Measurements from ENCODE around the gene FOXP1.

FOXP1 gene

DNA sequence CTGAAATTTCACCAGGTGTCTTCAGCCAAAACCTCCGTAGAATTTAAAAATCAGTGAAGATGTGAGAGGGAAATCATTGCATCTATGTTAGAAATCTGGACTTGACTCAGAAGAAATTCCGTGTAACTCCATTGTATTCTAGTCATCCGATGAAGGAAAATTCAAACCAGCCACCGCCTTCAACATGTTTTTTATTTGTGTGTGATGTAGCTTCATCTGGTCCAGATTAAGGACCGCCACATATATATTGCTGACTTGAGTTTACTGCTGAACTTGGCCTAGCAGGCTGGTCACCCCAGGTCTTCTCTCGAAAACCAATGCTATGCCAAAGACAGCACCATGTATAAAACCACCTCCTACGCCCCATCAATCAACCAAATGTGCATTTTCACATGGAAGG is 120.9 kb downstream of the FOXP1 start:
- H3K4me3 ChIP-seq (replicated peaks in 1 of 2; ENCODE audit: low read depth in 2 of 2, low read length in 2 of 2), result no peak overlapping the region
- no peak for DNase-seq (ENCODE audit: low read depth in 2 of 2)
- TF ChIP-seq, protein P1, sequence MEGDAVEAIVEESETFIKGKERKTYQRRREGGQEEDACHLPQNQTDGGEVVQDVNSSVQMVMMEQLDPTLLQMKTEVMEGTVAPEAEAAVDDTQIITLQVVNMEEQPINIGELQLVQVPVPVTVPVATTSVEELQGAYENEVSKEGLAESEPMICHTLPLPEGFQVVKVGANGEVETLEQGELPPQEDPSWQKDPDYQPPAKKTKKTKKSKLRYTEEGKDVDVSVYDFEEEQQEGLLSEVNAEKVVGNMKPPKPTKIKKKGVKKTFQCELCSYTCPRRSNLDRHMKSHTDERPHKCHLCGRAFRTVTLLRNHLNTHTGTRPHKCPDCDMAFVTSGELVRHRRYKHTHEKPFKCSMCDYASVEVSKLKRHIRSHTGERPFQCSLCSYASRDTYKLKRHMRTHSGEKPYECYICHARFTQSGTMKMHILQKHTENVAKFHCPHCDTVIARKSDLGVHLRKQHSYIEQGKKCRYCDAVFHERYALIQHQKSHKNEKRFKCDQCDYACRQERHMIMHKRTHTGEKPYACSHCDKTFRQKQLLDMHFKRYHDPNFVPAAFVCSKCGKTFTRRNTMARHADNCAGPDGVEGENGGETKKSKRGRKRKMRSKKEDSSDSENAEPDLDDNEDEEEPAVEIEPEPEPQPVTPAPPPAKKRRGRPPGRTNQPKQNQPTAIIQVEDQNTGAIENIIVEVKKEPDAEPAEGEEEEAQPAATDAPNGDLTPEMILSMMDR (IDR thresholded peaks at IDR 0.05; ENCODE audit: low read depth, low read length), result no peak

DNA sequence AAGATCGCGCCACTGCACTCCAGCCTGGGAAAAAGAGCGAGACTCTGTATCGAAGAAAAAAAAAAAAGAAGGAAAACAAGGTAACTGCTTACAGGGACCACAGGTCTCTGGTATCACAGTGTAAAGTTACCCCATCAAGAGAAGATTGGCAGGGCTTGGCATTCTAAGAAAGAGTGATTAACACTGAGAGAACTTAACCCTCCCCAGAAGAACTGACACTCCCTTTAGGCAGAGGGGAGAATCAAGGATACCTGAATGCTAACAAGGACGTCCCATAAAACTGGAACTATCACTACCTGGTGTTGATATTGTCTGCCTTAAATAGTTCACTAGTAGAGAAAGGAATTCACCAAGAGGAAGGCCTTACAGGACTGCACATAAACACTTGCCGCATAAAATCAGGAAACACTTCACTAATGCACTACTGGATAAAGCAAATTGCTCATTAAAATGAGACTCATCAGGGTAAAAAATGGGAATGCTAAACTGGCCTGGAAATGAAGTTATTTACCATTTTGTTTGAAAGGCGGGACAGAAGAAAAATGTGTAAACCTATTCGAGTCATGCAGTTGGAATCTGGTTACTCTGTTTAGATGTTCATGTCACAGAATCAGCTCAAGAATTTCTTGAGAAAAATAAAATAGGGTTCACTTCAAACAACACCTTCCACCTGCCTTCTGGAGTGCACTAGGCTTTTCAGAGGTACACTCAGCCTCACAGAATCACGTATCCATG is 121.6 kb downstream of the FOXP1 start:
- DNase-seq (ENCODE audit: low read depth in 2 of 2), result peak in 1 of 2 donors; percentile 43
- TF ChIP-seq, protein P1 (IDR thresholded peaks at IDR 0.05; ENCODE audit: low read depth, low read length), result no peak
- H3K4me3 ChIP-seq (replicated peaks in 1 of 2; ENCODE audit: low read depth in 2 of 2, low read length in 2 of 2), result no peak overlapping the region

DNA sequence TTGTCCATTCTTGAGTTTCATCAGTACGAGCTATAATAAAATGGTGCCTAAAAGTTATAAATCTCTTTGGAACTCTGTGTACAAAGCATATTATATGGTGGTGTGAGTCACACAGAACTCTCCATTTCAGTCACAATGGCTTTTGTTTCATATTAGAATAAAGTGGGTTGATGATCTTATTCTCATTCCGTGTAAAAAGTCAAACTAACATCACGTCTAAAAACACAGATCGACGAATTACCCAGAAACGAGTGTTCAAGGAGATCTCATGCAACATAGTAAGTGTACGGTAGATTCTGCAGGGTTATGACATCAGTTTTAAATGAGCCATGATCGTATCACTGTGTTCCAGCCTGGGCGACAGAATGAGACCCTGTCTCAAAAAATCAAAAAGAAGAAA is 122.4 kb downstream of the FOXP1 start:
- DNase-seq (ENCODE audit: low read depth in 2 of 2), result no peak
- TF ChIP-seq, protein P1 (IDR thresholded peaks at IDR 0.05; ENCODE audit: low read depth, low read length), result no peak
- H3K4me3 ChIP-seq (replicated peaks in 1 of 2; ENCODE audit: low read depth in 2 of 2, low read length in 2 of 2), result no peak overlapping the region

DNA sequence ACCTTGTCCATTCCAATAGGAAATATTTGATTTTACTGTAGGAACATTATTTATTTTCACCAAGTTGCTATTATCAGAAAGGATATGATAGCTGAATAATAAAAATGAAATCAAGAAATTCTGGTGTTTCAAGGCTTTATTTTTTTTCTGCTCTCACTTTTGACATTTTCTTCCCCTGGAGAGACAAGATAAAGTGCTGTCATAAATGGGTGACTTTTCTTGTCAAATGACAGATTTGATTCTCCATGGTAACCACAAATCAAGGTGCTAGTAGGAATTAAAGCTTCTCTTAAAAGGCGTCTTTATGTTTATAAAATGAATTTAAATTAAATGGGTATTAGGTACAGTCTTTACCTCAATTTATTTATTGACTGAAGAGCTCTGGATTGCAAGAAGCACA is 124.6 kb downstream of the FOXP1 start:
- no peak overlapping the region for H3K4me3 ChIP-seq (replicated peaks in 1 of 2; ENCODE audit: low read depth in 2 of 2, low read length in 2 of 2)
- DNase-seq (ENCODE audit: low read depth in 2 of 2), result no peak
- TF ChIP-seq, protein P1 (IDR thresholded peaks at IDR 0.05; ENCODE audit: low read depth, low read length), result no peak

DNA sequence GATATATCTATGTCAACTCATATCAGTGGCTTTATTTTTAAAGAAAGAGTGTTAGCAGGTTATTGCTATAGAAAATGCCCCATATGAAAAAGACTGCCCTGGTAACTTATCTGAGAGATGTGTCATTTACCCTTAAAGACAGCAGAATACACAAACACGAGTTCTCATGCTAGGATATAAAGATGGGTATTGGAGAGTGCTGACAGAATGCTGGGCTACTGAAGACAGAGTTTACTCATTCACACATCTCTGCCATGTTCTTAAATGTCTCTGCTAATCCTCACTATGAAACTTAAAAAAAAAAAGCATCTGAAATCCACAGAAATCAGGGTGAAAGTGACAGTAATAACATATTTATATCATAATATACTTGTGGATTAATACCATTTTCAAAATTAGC is 126.7 kb downstream of the FOXP1 start:
- TF ChIP-seq, protein P1 (IDR thresholded peaks at IDR 0.05; ENCODE audit: low read depth, low read length), result no peak
- DNase-seq (ENCODE audit: low read depth in 2 of 2), result no peak
- no peak overlapping the region for H3K4me3 ChIP-seq (replicated peaks in 1 of 2; ENCODE audit: low read depth in 2 of 2, low read length in 2 of 2)

DNA sequence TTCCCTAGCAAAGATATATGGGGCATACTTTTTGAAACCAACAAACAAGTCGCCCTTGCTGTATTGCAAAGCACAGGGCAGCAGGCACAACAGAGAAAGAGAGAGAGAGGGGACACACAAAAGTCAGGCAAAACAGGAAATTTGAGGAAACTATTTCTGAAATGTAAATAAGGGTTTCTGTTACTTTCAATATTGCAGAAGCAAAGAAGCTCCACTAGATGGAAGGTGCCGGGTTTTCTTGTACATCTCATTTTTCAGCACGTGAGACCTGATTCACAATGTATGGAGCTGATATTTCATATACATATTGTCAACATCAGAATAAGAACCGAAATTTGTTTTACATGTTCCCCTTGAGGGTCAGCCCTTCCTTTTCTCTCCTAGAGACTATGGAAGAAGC is 127.4 kb downstream of the FOXP1 start:
- TF ChIP-seq, protein P1 (IDR thresholded peaks at IDR 0.05; ENCODE audit: low read depth, low read length), result no peak
- DNase-seq (ENCODE audit: low read depth in 2 of 2), result peak in 1 of 2 donors; percentile 12
- no peak overlapping the region for H3K4me3 ChIP-seq (replicated peaks in 1 of 2; ENCODE audit: low read depth in 2 of 2, low read length in 2 of 2)

Measured in cardiac fibroblast (primary cell).